B cell (primary cell): Measurements from ENCODE around the gene TSPOAP1. TPM values are rescaled to one million over a fixed set of nuclear protein-coding genes. Genes with fewer than 3 reads are reported as not detected.

Source experiments
- ATAC-seq: fragments of 200-7000 bp; cut with Tn5 transposase; one replicate; pipeline ENCODE4 v1.10.0; 2021; ENCODE audit warnings: low read depth, mild to moderate bottlenecking, moderate number of reproducible peaks, moderate library complexity
- CTCF ChIA-PET: fragments of 350-600 bp; sonication (Branson Sonifier 250); formaldehyde crosslinking; loops from one replicate; lab custom pipeline; 2021; ENCODE audit warnings: antibody characterized with exemption, inconsistent platforms; lab: Charles Lee
- POLR2A ChIA-PET: fragments of 350-600 bp; sonication (Branson Sonifier 250); formaldehyde crosslinking; loops from one replicate; lab custom pipeline; 2021; ENCODE audit warnings: antibody characterized with exemption; lab: Charles Lee
- DNase-seq: peaks from one replicate; pipeline ENCODE4 v3.0.0; 2013
- H2AFZ ChIP-seq: 2 replicates; pipeline ENCODE4 v1.6.1; 2012; ENCODE audit warnings: mild to moderate bottlenecking, low read depth, low read length; ENCODE audit not compliant: insufficient read depth, poor library complexity, severe bottlenecking
- H3K27ac ChIP-seq, 2 donors: 1 replicate in 1 of 2; 2 replicates in 1 of 2; pipeline ENCODE4 v1.5.1; 2012 to 2013; ENCODE audit warnings: low read length in 2 of 2, mild to moderate bottlenecking in 2 of 2, moderate library complexity in 1 of 2
- H3K27me3 ChIP-seq, 4 experiments: fragments of 200-600 bp in 1 of 4; sonication (generic) in 1 of 4; replicated peaks in 1 of 4; 1 replicate in 2 of 4; 2 replicates in 2 of 4; pipeline versions ENCODE4 v1.6.1 to v1.7.0; 2013 to 2016; ENCODE audit warnings: low read length in 3 of 4, mild to moderate bottlenecking in 2 of 4, mixed read lengths in 1 of 4, moderate library complexity in 1 of 4; ENCODE audit not compliant: insufficient read depth in 4 of 4, control insufficient read depth in 3 of 4; ENCODE audit errors: control extremely low read depth in 1 of 4
- H3K36me3 ChIP-seq, 2 experiments: replicated peaks in 1 of 2; 1 replicate in 1 of 2; 2 replicates in 1 of 2; pipeline versions ENCODE4 v1.6.1 to v1.7.1; 2013; ENCODE audit warnings: low read length in 1 of 2; ENCODE audit not compliant: insufficient read depth in 2 of 2, control insufficient read depth in 1 of 2; ENCODE audit errors: control extremely low read depth in 1 of 2, extremely low read depth in 1 of 2
- H3K4me1 ChIP-seq, 2 donors: fragments of 200-600 bp in 1 of 2; sonication (generic) in 1 of 2; 1 replicate in 1 of 2; 2 replicates in 1 of 2; pipeline versions ENCODE4 v1.5.1 to v1.6.1; 2013 to 2017; ENCODE audit warnings: low read length in 2 of 2; ENCODE audit not compliant: control insufficient read depth in 2 of 2, insufficient read depth in 2 of 2
- H3K4me2 ChIP-seq: replicated peaks from 2 replicates; pipeline ENCODE3; 2012; ENCODE audit warnings: mild to moderate bottlenecking, low read depth, low read length; ENCODE audit not compliant: poor library complexity, severe bottlenecking
- H3K4me3 ChIP-seq, 5 experiments: fragments of 200-600 bp in 1 of 5; sonication (generic) in 1 of 5; 1 replicate in 3 of 5; 2 replicates in 2 of 5; pipeline versions ENCODE4 v1.5.1 to v1.7.0; 2011 to 2016; ENCODE audit warnings: low read length in 4 of 5, mild to moderate bottlenecking in 4 of 5, low read depth in 2 of 5, control low read depth in 1 of 5, moderate library complexity in 1 of 5; ENCODE audit not compliant: insufficient read depth in 1 of 5; ENCODE audit errors: control extremely low read depth in 1 of 5, extremely low read depth in 1 of 5
- H3K79me2 ChIP-seq: fragments of 200-600 bp; sonication (generic); one replicate; pipeline ENCODE4 v1.6.0; 2016; ENCODE audit warnings: low read length; ENCODE audit not compliant: control insufficient read depth, insufficient read depth
- H3K9ac ChIP-seq: fragments of 200-600 bp; sonication (generic); 2 replicates; pipeline ENCODE4 v1.6.1; 2017; ENCODE audit warnings: mild to moderate bottlenecking, low read length, moderate library complexity
- H3K9me3 ChIP-seq, 3 donors: one replicate each; pipeline versions ENCODE4 v1.6.1 to v1.7.1; 2013; ENCODE audit warnings: low read length in 2 of 3; ENCODE audit not compliant: control insufficient read depth in 2 of 3, insufficient read depth in 1 of 3; ENCODE audit errors: control extremely low read depth in 1 of 3
- H4K20me1 ChIP-seq: 2 replicates; pipeline ENCODE4 v1.6.0; 2012; ENCODE audit warnings: mild to moderate bottlenecking, low read length; ENCODE audit not compliant: insufficient read depth, control insufficient read depth, poor library complexity, severe bottlenecking
- H3K27ac Mint-ChIP-seq: one replicate; pipeline ENCODE4 v1.8.0; 2021; ENCODE audit warnings: mixed read lengths
- H3K27me3 Mint-ChIP-seq: one replicate; pipeline ENCODE4 v1.8.0; 2021; ENCODE audit warnings: mixed read lengths
- H3K4me1 Mint-ChIP-seq: one replicate; pipeline ENCODE4 v1.8.0; 2021; ENCODE audit warnings: mixed read lengths
- H3K4me3 Mint-ChIP-seq: one replicate; pipeline ENCODE4 v1.8.0; 2021; ENCODE audit warnings: mixed read lengths
- H3K9me3 Mint-ChIP-seq: one replicate; pipeline ENCODE4 v1.8.0; 2022; ENCODE audit warnings: mixed read lengths; ENCODE audit not compliant: insufficient read depth
- EZH2 ChIP-seq: IDR thresholded peaks from 2 replicates; pipeline ENCODE4 v1.6.1; 2012; ENCODE audit warnings: borderline replicate concordance, low read depth, mild to moderate bottlenecking, moderate library complexity, low read length; ENCODE audit not compliant: insufficient read depth, poor library complexity, severe bottlenecking
- WGBS: methylation state at CpG from one replicate; pipeline ENCODE4 v1.1.5; 2013; ENCODE audit warnings: missing lambda C conversion rate; ENCODE audit not compliant: insufficient coverage; 5-methylcytosine and 5-hydroxymethylcytosine counted together
- intact Hi-C: fragments of 100-400 bp; cut with micrococcal nuclease; formaldehyde crosslinking; loops from one replicate; pipeline ENCODE4 v1.10.0; 2022
- polyA plus RNA-seq: library from polyadenylated mRNA; depleted of rRNA; stranded (reverse); fragments of >200 nt; gene quantifications from 2 replicates; pipeline ENCODE4 v1.2.3, GENCODE V29; 2012
- total RNA-seq, 2 donors: library from RNA; stranded (reverse); fragments of 120-200 nt in 1 of 2; gene quantifications; 1 replicate in 1 of 2; 2 replicates in 1 of 2; pipeline versions ENCODE4 v1.2.3 to v1.2.4, GENCODE V29; 2013 to 2022
- TF ChIP-seq, protein P1 (sequence below): fragments of 200-600 bp; IDR thresholded peaks from one replicate; pipeline ENCODE4 v1.8.0; 2022; ENCODE audit warnings: antibody characterized with exemption, mild to moderate bottlenecking

TSPOAP1 gene
- total and polyA plus RNA-seq, 2 donors (not counting 1 experiment from before 2014, with no cell fraction given) = 10.8 to 30.7 TPM

DNA sequence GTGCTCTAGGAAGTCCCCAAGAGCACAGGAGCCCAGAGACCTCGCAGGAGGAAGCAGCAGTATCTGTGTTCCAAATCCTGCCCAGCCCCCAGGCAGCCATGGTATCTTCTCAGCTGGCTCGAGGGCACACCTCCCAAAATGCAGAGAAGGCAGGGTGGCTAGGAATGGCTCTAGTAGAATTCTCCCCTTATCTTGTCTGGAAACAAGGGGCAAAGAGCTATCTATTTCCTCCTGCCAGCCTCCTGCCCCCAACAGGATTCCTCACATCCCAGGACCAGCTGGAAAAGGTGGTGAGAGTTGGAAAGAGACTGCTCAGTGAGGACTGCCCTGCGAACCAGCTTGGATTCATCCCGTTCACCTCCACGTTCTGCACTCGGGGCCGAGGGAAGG, 8.6 kb upstream of the TSPOAP1 start:
- WGBS = 0% methylated on average over 6 of the region's 7 CpGs
- Histone ChIP-seq H3K36me3 (peaks cover 0 to under 1% of the 10 kb centered on the region in 2 experiments), H3K4me3 (peak overlapping the region; percentile 75 to 100 (median 99)), H3K9ac (peak overlapping the region; percentile 99), H2AFZ (no peak overlapping the region), H4K20me1 (peaks cover 2% of the 10 kb centered on the region), H3K79me2 (peaks cover 94% of the 10 kb centered on the region), H3K27ac (peak overlapping the region; percentile 99 to 100), H3K4me2 (peak overlapping the region; percentile 92), H3K4me1 (peaks cover 79 to 95% of the 10 kb centered on the region in 2 donors), H3K27me3 (no peaks in the 10 kb centered on the region), H3K9me3 (no peaks in the 10 kb centered on the region)
- ATAC-seq = peak; percentile 3
- Mint-ChIP-seq H3K4me1 (peaks cover 85% of the 10 kb centered on the region), H3K27me3 (no peaks in the 10 kb centered on the region), H3K4me3 (peak overlapping the region; percentile 91), H3K9me3 (no peaks in the 10 kb centered on the region), H3K27ac (peak overlapping the region; percentile 98)
- ChIA-PET POLR2A (interaction anchor here (0.9 to 19.3 kb wide), 7 partner anchors 5 to 397 kb away, joined by 3 to 663 read pairs (median 18); partner anchors contain the start of genes RNF43, SUPT4H1 and TSPOAP1), CTCF (interaction anchor here (1.2 to 13.7 kb wide), 7 partner anchors 8 to 80 kb away, joined by 3 to 587 read pairs (median 9); partner anchors contain the start of genes RNF43, SUPT4H1 and TSPOAP1)
- no peak for TF ChIP-seq EZH2
- TF ChIP-seq, protein P1, sequence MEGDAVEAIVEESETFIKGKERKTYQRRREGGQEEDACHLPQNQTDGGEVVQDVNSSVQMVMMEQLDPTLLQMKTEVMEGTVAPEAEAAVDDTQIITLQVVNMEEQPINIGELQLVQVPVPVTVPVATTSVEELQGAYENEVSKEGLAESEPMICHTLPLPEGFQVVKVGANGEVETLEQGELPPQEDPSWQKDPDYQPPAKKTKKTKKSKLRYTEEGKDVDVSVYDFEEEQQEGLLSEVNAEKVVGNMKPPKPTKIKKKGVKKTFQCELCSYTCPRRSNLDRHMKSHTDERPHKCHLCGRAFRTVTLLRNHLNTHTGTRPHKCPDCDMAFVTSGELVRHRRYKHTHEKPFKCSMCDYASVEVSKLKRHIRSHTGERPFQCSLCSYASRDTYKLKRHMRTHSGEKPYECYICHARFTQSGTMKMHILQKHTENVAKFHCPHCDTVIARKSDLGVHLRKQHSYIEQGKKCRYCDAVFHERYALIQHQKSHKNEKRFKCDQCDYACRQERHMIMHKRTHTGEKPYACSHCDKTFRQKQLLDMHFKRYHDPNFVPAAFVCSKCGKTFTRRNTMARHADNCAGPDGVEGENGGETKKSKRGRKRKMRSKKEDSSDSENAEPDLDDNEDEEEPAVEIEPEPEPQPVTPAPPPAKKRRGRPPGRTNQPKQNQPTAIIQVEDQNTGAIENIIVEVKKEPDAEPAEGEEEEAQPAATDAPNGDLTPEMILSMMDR = no peak
- DNase-seq = peak; percentile 82
- intact Hi-C loops = loop anchor here (1.0 kb wide), 1 partner anchor 15 kb away; the partner anchor contains the start of gene SUPT4H1
